ENCODE measurements around the gene ELMO3. TPM values are rescaled to one million over a fixed set of nuclear protein-coding genes. Genes with fewer than 3 reads are reported as not detected.

The ELMO3 gene
- total RNA-seq, 4 donors from 2014 or later: 0.09 to 0.55 (median 0.29) TPM

DNA sequence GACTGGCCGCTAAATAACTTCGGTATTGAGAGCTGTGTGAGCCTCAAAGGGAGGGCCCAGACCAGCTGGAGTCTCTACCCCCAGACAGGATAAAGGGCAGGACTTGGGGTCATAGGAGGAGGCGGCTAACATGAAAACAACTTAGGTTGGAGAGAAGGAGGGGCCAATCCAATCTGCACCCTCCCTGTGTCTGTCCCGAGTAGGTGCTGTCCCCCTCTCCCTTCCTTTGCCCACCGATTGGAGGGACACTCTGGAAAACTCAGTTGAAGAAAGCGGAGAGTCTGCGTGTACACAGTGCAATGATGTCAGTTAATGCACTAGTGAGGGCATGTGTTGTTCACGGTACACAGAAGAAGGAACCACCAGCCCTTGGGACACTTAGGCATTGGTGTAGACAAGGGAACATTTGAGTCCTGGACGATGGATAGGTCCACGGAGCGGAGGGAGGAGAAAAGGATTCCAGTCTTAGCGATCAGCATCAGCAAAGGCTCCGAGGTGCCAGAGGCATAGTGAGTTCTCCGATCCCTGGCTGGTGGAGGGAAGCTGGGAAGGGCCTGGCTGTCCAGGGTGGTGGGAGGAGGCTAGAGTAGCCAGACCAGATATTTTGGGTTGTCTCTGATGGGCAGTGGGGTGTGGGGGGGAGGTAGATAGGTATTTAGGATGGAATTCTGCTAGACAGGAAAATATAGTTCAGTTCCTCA lies 27.8 kb upstream of the ELMO3 start:
- Histone ChIP-seq H3K9me3 (no peaks in the 10 kb centered on the region), H3K27me3 (no peaks in the 10 kb centered on the region), H3K27ac (peak overlapping the region; percentile 94 to 100 (median 96)), H3K36me3 (no peaks in the 10 kb centered on the region), H3K4me1 (peaks cover 51 to 56% of the 10 kb centered on the region in 2 donors), H3K4me3 (peak overlapping the region; percentile 54 to 78 (median 66))
- DNase-seq (peak in 1 of 2 donors; percentile 61), ATAC-seq (peak; percentile 21 to 34)
- intact Hi-C loops (cut with DNase I; ENCODE audit: low total_unique reads): loop anchor here (5.0 kb wide), 1 partner anchor 71 kb away; no protein-coding TSS in a partner anchor
- in situ Hi-C loops (cut with MboI; ENCODE audit: low sequenced_read_pairs in 4 of 4): no loop called here
- TF ChIP-seq, protein P1, sequence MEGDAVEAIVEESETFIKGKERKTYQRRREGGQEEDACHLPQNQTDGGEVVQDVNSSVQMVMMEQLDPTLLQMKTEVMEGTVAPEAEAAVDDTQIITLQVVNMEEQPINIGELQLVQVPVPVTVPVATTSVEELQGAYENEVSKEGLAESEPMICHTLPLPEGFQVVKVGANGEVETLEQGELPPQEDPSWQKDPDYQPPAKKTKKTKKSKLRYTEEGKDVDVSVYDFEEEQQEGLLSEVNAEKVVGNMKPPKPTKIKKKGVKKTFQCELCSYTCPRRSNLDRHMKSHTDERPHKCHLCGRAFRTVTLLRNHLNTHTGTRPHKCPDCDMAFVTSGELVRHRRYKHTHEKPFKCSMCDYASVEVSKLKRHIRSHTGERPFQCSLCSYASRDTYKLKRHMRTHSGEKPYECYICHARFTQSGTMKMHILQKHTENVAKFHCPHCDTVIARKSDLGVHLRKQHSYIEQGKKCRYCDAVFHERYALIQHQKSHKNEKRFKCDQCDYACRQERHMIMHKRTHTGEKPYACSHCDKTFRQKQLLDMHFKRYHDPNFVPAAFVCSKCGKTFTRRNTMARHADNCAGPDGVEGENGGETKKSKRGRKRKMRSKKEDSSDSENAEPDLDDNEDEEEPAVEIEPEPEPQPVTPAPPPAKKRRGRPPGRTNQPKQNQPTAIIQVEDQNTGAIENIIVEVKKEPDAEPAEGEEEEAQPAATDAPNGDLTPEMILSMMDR (IDR thresholded peaks at IDR 0.05 in 4 of 5, conservative IDR thresholded peaks at IDR 0.05 in 1 of 5): no peak
- peak in 1 of 2 donors; percentile 65 for TF ChIP-seq POLR2A (IDR thresholded peaks at IDR 0.05)

DNA sequence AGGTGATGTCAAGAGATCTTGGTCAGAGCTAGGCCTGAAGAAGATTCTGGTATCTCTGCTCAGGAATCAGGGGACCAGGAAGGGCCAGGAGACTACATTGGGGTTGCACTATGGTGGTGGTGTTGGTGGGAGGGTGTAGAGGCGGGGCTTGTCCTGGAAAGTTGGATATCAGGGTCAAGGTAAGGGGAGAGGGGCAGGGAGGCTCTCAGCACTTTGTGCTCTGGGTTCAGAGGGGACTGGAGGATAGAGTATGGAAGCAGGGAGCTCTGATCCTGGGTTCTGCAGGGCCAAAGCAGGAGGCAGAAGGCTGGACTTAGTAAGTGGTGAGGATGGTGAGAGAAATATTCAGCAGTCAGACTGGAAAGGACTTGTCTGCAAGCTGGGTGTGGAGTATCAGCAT lies 25.6 kb upstream of the ELMO3 start:
- H3K27me3 ChIP-seq: no peaks in the 10 kb centered on the region
- TF ChIP-seq POLR2A (IDR thresholded peaks at IDR 0.05): no peak
- TF ChIP-seq, protein P1 (IDR thresholded peaks at IDR 0.05 in 4 of 5, conservative IDR thresholded peaks at IDR 0.05 in 1 of 5): no peak
- peak overlapping the region; percentile 94 to 100 (median 96) for H3K27ac ChIP-seq
- intact Hi-C loops (cut with DNase I; ENCODE audit: low total_unique reads) (loop anchor here (5.0 kb wide), 1 partner anchor 69 kb away; no protein-coding TSS in a partner anchor), in situ Hi-C loops (cut with MboI; ENCODE audit: low sequenced_read_pairs in 4 of 4) (no loop called here)
- no peaks in the 10 kb centered on the region for H3K36me3 ChIP-seq
- peaks cover 57 to 67% of the 10 kb centered on the region in 2 donors for H3K4me1 ChIP-seq
- ATAC-seq: peak in 1 of 2 donors; percentile 3
- peak overlapping the region; percentile 61 to 67 (median 65) for H3K4me3 ChIP-seq
- no peak for DNase-seq
- H3K9me3 ChIP-seq: no peaks in the 10 kb centered on the region

DNA sequence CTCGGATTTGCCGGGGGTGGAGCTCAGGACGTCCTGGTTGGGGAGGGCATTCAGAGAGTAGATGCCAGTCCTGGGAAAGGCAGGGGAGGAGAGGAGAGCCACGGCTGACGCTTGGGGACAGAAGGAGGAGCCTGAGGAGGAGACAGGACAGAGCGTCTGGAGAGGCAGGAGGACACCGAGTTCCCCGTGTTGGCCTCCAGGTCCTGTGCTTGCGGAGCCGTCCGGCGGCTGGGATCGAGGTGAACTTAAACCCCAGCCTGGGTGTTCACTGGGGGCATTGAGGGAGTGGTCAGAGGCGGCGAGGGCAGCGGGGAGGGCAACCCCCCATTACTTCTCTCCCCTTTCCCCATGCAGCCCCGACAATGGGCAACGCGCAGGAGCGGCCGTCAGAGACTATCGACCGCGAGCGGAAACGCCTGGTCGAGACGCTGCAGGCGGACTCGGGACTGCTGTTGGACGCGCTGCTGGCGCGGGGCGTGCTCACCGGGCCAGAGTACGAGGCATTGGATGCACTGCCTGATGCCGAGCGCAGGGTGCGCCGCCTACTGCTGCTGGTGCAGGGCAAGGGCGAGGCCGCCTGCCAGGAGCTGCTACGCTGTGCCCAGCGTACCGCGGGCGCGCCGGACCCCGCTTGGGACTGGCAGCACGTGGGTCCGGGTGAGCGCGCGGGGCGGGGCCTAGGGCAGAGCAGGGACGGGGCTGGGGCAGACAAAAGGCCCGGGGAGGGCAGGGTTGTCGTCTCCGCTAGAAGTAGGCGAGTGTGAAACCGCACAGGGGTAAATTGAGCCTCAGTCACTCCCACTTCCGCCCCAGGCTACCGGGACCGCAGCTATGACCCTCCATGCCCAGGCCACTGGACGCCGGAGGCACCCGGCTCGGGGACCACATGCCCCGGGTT lies 24.9 kb upstream of the ELMO3 start:
- H3K36me3 ChIP-seq: no peaks in the 10 kb centered on the region
- peak overlapping the region; percentile 61 to 67 (median 65) for H3K4me3 ChIP-seq
- in situ Hi-C loops (cut with MboI; ENCODE audit: low sequenced_read_pairs in 4 of 4): no loop called here
- peak; percentile 89 to 96 for DNase-seq
- H3K27ac ChIP-seq: peak overlapping the region; percentile 94 to 100 (median 96)
- TF ChIP-seq, protein P1 (IDR thresholded peaks at IDR 0.05 in 4 of 5, conservative IDR thresholded peaks at IDR 0.05 in 1 of 5): peak; percentile 9 to 55 (median 30)
- peak; percentile 78 to 88 for TF ChIP-seq POLR2A (IDR thresholded peaks at IDR 0.05)
- ATAC-seq: peak; percentile 56 to 65
- intact Hi-C loops (cut with DNase I; ENCODE audit: low total_unique reads): loop anchor here (5.0 kb wide), 1 partner anchor 68 kb away; no protein-coding TSS in a partner anchor
- no peaks in the 10 kb centered on the region for H3K9me3 ChIP-seq
- H3K4me1 ChIP-seq: peaks cover 52 to 70% of the 10 kb centered on the region in 2 donors
- H3K27me3 ChIP-seq: no peaks in the 10 kb centered on the region

DNA sequence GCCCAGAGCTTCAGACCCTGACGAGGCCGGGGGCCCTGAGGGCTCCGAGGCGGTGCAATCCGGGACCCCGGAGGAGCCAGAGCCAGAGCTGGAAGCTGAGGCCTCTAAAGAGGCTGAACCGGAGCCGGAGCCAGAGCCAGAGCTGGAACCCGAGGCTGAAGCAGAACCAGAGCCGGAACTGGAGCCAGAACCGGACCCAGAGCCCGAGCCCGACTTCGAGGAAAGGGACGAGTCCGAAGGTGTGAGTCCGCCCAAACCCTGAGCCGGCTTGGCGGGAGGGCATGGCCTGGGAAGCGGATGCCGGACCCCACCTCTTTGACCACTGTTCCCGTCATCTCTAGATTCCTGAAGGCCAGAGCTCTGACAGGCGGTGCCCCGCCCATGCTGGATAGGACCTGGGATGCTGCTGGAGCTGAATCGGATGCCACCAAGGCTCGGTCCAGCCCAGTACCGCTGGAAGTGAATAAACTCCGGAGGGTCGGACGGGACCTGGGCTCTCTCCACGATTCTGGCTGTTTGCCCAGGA lies 24.2 kb upstream of the ELMO3 start:
- H3K4me3 ChIP-seq: peak overlapping the region; percentile 61 to 67 (median 65)
- in situ Hi-C loops (cut with MboI; ENCODE audit: low sequenced_read_pairs in 4 of 4) (no loop called here), intact Hi-C loops (cut with DNase I; ENCODE audit: low total_unique reads) (loop anchor here (5.0 kb wide), 1 partner anchor 68 kb away; no protein-coding TSS in a partner anchor)
- no peak for TF ChIP-seq POLR2A (IDR thresholded peaks at IDR 0.05)
- TF ChIP-seq, protein P1 (IDR thresholded peaks at IDR 0.05 in 4 of 5, conservative IDR thresholded peaks at IDR 0.05 in 1 of 5): no peak
- peaks cover 46 to 63% of the 10 kb centered on the region in 2 donors for H3K4me1 ChIP-seq
- DNase-seq (no peak), ATAC-seq (no peak)
- no peaks in the 10 kb centered on the region for H3K27me3 ChIP-seq
- H3K36me3 ChIP-seq: no peaks in the 10 kb centered on the region
- H3K9me3 ChIP-seq: no peaks in the 10 kb centered on the region
- peak overlapping the region; percentile 94 to 100 (median 96) for H3K27ac ChIP-seq
